HG03039 (cell line): ENCODE results near the gene TTC6.

Source experiments
- ATAC-seq: cut with Tn5 transposase; IDR thresholded peaks from one replicate; pipeline ENCODE4 v1.9.1; 2021; ENCODE audit warnings: mild to moderate bottlenecking, moderate library complexity; ENCODE audit not compliant: unreplicated experiment

TTC6 gene

DNA sequence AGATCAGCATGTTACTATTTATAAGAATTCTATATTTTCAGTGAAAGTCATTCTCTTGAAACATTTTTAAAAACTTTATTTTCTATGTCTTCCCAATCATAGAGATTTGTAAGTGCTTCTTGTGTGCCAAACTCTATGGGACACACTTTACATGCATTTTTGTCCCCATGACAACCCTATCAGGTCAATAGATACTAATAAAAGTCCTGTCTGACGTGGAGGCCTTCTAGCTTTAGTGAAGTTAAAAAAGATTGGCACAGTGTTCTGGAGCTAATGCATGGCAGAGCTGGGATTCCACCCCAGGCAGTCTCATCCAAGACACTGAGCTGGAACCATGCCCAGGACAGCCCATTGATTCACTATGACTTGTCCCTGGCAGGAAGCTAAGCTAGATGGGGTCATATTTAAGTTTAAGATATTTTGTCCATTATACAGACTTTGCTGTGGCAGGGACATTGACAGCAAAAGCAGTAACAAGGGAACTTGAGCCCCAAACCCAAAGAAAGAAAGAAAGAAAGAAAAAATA is 28.1 kb downstream of the TTC6 start:
- no peak for ATAC-seq

DNA sequence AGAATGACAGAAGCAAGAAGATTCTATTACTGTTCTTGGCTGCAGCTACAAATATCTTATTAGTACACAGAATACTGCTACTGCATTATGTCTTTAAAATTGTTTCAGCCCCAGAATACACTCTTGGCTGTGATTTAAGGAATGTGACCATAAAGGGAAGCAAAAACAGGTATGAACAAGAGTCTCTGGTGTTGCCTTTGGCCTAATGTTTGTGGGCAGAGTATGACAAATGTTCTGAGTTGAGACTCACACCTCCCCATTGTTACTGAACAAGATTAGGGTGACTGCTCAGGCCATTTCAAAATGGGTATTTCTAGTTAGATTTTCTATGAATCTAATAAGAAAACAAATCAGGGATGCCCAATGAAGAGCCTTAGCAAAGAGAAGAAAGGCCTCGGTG is 28.5 kb downstream of the TTC6 start:
- no peak for ATAC-seq

DNA sequence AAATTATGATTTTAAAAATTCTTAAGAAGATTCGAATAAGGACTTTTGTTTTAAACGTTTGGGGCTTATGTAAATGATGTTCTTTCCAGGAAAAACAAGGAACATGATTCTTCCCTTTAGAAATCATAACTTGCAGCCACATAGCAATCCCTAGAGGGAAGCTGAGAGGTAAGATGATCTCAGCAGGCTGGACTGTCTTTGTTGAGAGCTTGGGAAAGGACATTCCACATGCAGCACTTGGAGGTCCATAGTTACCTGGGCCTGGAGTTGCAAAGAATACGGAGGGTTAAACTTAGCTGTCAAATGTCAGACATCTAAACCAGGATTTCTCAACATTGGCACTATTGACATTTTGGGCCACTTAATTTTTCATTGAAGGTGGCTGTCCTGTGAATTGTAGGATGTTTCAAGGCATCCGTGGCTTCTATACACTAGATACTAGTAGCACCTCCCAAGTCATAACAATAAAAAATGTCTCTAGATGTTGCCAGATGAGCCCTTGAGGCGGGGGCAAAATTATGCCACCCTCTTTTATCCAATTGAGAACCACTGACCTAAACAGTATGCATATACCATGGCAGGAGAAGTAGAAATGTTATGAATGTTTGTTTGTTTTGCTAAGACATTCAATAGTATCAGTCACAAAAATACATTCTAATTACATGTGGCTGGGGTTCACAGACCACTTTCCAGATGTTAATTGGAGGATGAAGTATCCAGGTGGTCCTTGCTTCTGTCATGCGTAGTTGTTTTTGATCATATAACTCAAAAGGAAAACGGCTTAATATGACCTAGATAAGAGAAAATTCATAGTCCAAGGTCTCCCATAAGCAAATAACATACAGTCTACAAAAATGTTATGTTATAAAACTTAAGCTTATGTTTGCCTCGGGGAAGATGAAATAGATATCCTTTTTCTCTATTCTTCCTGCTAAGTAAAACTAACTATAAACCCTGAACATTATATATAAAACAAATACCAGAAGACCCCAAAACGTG is 30.5 kb downstream of the TTC6 start:
- no peak for ATAC-seq

DNA sequence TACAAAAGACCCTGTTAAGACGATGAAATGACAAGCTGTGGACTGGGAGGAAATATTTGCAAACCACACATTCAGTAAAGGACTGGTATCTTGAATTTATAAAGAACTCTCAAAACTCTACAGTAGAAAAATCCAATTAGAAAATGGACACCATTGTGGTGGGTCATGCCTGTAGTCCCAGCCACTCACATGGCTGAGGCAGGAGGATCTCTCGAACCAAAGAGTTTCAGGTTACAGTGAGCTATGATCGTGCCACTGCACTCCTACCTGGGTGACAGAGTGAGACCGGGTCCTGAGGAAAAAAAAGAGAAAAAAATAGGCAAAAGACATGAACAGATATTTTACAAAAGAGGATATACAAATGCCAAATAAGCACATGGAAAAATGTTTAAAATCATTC is 41.9 kb downstream of the TTC6 start:
- ATAC-seq: no peak

DNA sequence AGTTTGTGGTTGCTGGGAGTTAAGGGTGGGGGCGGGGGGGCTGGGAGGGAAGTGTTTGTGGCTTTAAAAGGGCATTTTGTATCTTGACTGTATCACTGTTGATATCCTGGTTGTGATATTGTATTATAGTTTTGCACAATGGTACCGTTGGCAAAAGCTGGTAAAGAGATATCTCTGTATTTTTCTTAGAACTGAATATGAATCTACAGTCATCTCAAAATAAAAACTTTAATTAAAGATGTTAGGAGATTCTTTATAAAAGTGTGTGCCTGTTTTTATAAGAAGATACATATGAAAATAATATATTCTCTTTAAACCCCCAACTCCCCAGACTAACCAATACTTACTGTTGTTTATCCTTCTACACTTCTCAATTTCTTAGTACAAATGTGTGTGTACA is 43.2 kb downstream of the TTC6 start:
- ATAC-seq: no peak

DNA sequence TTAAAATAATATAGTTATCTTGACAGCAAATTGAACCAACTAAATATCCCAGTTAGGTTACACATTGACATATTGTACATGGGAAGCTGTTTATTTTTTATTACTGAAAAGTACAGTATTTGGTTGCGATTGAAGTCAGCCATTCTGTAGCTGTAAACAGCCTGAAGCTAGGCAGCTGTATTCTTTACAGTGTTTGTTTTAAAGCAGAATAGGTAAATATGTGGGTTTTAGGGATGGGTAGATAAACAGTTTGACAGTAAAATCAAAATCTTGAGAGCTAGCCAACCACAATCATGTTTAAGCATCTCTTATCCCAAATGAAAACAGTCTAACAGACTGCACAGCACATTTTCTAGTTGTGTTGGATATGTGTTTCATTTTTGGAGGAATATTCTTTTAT is 45.7 kb downstream of the TTC6 start:
- ATAC-seq: no peak

DNA sequence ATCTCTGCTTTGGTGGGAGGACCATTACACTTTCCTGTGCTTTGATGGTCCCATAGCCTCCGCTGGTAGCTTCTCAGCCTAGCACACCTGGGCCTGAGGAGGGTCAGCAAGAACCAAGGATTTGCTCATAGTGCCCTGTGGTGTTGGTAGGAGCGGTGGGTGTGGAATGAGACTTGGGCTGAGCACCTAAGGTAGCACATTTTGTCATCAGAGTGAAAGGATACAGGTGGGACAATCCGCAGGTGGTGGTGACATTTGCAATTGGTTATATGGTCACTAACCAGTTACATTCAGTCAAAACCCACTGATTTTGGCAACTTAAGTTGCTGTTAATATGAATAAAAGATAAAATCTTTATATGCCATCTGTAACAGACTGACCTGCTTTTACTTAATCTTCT is 46.7 kb downstream of the TTC6 start:
- no peak for ATAC-seq

DNA sequence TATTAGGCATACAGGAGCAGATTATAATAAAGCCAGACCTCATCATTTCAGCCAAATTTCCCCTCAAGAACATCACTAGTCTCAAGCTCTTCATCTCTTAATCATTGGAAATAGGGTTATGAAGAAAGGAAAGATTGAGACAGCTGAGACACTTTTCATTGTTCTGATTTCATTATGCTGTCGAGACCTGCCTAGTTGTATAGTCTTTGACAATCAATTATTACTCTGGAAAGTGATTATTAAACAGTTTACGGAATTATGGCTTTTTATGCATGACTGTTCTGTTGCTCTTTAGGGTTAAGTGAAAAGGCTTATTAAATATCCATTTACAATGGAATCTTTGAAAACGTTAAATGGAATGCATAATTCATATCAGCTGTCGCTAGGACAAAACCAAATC is 48.3 kb downstream of the TTC6 start:
- ATAC-seq: no peak
